Measurements from ENCODE around the gene UTP4.

The UTP4 gene

GRCh38 chr16:69197573-69197972, 65.1 kb downstream of the UTP4 start:
- H3K4me3 ChIP-seq (ENCODE audit: low read length): no peak overlapping the region
- no peak for DNase-seq (ENCODE audit: low read depth)
- TF ChIP-seq CTCF (conservative IDR thresholded peaks at IDR 0.05; ENCODE audit: low read depth, low read length): no peak

GRCh38 chr16:69199382-69199781, 66.9 kb downstream of the UTP4 start:
- DNase-seq (ENCODE audit: low read depth): peak; percentile 34
- no peak overlapping the region for H3K4me3 ChIP-seq (ENCODE audit: low read length)
- no peak for TF ChIP-seq CTCF (conservative IDR thresholded peaks at IDR 0.05; ENCODE audit: low read depth, low read length)

GRCh38 chr16:69201291-69201690, 68.8 kb downstream of the UTP4 start:
- no peak for DNase-seq (ENCODE audit: low read depth)
- H3K4me3 ChIP-seq (ENCODE audit: low read length): no peak overlapping the region
- no peak for TF ChIP-seq CTCF (conservative IDR thresholded peaks at IDR 0.05; ENCODE audit: low read depth, low read length)

GRCh38 chr16:69201787-69202186, 69.3 kb downstream of the UTP4 start:
- no peak for DNase-seq (ENCODE audit: low read depth)
- no peak for TF ChIP-seq CTCF (conservative IDR thresholded peaks at IDR 0.05; ENCODE audit: low read depth, low read length)
- H3K4me3 ChIP-seq (ENCODE audit: low read length): no peak overlapping the region

- no peak for TF ChIP-seq CTCF (conservative IDR thresholded peaks at IDR 0.05; ENCODE audit: low read depth, low read length)
- DNase-seq (ENCODE audit: low read depth): no peak
- H3K4me3 ChIP-seq (ENCODE audit: low read length): no peak overlapping the region
Measured at GRCh38 chr16:69204172-69204571, 71.7 kb downstream of the UTP4 start.

- no peak for DNase-seq (ENCODE audit: low read depth)
- no peak overlapping the region for H3K4me3 ChIP-seq (ENCODE audit: low read length)
- TF ChIP-seq CTCF (conservative IDR thresholded peaks at IDR 0.05; ENCODE audit: low read depth, low read length): no peak
Measured at GRCh38 chr16:69209735-69210134, 77.3 kb downstream of the UTP4 start.

- DNase-seq (ENCODE audit: low read depth): peak; percentile 38
- no peak for TF ChIP-seq CTCF (conservative IDR thresholded peaks at IDR 0.05; ENCODE audit: low read depth, low read length)
Measured at GRCh38 chr16:69217433-69217832, 85.0 kb downstream of the UTP4 start.

More at GRCh38 chr16:69217433-69217832, 85.0 kb downstream of the UTP4 start:
- no peak overlapping the region for H3K4me3 ChIP-seq (ENCODE audit: low read length)
